Chondrocyte (in vitro differentiated cells): ENCODE results near the gene LDLRAD4. TPM values are rescaled to one million over a fixed set of nuclear protein-coding genes. Genes with fewer than 3 reads are reported as not detected.

Source experiments
- DNase-seq: peaks from one replicate; pipeline ENCODE4 v3.0.0; 2021; ENCODE audit warnings: mixed read lengths, low spot score
- H3K27ac Mint-ChIP-seq: one replicate; pipeline ENCODE4 v1.8.0; 2021; ENCODE audit warnings: mild to moderate bottlenecking, moderate library complexity, mixed read lengths; ENCODE audit not compliant: unreplicated experiment
- H3K27me3 Mint-ChIP-seq: 2 replicates; pipeline ENCODE4 v1.8.0; 2021; ENCODE audit warnings: low read depth, mixed read lengths
- H3K36me3 Mint-ChIP-seq: 2 replicates; pipeline ENCODE4 v1.8.0; 2021; ENCODE audit warnings: low read depth, mixed read lengths
- H3K4me1 Mint-ChIP-seq: 2 replicates; pipeline ENCODE4 v1.8.0; 2021; ENCODE audit warnings: low read depth, mild to moderate bottlenecking, mixed read lengths
- H3K4me3 Mint-ChIP-seq: one replicate; pipeline ENCODE4 v1.8.0; 2021; ENCODE audit warnings: mild to moderate bottlenecking, moderate library complexity, mixed read lengths; ENCODE audit not compliant: unreplicated experiment
- H3K9me3 Mint-ChIP-seq: 2 replicates; pipeline ENCODE4 v1.8.0; 2021; ENCODE audit warnings: low read depth, mixed read lengths
- CTCF ChIP-seq: fragments of 200-600 bp; sonication (generic); IDR thresholded peaks from 2 replicates; pipeline ENCODE4 v1.5.0; 2021; ENCODE audit warnings: antibody characterized with exemption, mild to moderate bottlenecking, moderate library complexity
- total RNA-seq: library from RNA; stranded (reverse); gene quantifications from 3 replicates; pipeline ENCODE4 v1.2.1, GENCODE V29; 2021

The LDLRAD4 gene
- total RNA-seq, 1 donor from 2014 or later: 80.5 TPM

DNA sequence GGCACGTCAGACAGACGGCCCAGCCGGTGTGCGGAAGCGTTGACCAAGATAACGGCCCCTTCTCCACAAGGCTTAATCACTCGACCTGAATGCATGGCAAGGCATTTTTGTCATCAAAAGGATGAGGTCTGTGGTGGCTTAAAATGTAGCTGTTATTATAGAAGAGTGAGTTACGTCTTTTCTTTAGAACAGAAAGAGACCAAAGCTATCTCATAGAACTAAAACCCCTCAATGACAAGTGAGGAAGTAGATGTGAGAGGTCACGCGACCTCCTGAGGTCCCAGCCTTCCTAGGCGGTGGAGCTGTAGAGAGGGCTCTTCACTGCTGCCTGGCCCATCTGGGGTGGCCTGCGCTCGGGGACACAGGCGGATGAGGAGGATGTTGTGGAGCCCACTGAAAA, 75.7 kb downstream of the LDLRAD4 start:
- H3K4me1 Mint-ChIP-seq: peaks cover 50% of the 10 kb centered on the region
- H3K9me3 Mint-ChIP-seq: no peaks in the 10 kb centered on the region
- DNase-seq: no peak
- H3K36me3 Mint-ChIP-seq: peaks cover 8% of the 10 kb centered on the region
- TF ChIP-seq CTCF: no peak
- no peak overlapping the region for H3K27ac Mint-ChIP-seq
- no peak overlapping the region for H3K4me3 Mint-ChIP-seq
- H3K27me3 Mint-ChIP-seq: no peaks in the 10 kb centered on the region

- H3K4me3 Mint-ChIP-seq: no peak overlapping the region
- no peak for TF ChIP-seq CTCF
- H3K27me3 Mint-ChIP-seq: no peaks in the 10 kb centered on the region
- DNase-seq: no peak
- H3K4me1 Mint-ChIP-seq: peaks cover 39% of the 10 kb centered on the region
- H3K27ac Mint-ChIP-seq: no peak overlapping the region
- peaks cover 9% of the 10 kb centered on the region for H3K36me3 Mint-ChIP-seq
- H3K9me3 Mint-ChIP-seq: no peaks in the 10 kb centered on the region
Measured at GRCh38 chr18:13295894-13296293, 77.3 kb downstream of the LDLRAD4 start.

DNA sequence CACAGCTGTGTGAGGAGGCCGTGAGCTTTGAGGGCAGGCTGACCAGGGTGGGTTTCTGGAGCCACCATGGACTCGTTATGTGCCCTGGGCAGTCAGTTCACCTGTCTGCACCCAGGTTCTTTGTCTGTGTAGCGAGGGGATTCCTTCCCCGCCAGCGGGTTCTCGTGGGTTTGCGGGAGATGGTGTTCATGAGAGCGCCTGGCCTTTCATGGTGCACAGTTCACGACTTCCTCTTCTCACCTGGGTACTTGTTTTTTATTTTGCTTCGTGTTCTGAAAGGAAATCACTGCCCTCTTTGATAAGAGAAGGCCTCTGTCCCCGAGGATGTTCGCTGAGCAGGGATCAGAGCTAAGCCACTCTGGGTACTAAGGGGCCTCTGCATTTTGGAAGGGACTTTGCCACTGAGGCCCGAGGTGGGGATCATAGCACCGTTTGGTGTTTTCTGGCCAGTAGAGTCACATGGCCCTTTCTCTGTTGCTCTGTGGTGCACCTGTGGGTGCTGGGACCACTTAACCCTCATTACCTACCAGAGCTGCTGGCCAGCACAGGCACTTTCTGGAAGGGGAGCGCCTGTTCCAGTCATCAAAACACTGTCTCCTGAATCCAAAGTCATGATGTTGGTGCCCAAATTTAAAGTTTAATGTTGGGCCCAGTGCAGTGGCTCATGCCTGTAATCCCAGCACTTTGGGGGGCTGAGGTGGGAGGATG, 78.5 kb downstream of the LDLRAD4 start:
- Mint-ChIP-seq H3K4me3 (no peak overlapping the region), H3K4me1 (peaks cover 39% of the 10 kb centered on the region), H3K36me3 (peaks cover 9% of the 10 kb centered on the region), H3K9me3 (no peaks in the 10 kb centered on the region), H3K27me3 (no peaks in the 10 kb centered on the region), H3K27ac (no peak overlapping the region)
- no peak for DNase-seq
- no peak for TF ChIP-seq CTCF

DNA sequence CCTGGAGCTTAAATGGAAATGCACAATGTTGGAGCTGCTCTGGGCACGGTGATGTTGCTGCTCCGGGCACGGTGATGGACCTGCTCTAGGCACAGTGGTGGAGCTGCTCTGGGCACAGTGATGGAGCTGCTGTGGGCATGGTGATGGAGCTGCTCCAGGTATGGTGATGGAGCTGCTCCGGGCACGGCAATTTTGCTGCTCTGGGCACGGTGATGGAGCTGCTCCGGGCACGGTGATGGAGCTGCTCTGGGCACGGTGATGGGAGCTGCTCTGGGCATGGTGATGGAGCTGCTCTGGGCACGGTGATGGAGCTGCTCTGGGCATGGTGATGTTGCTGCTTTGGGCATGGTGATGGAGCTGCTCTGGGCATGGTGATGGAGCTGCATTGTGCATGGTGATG, 79.7 kb downstream of the LDLRAD4 start:
- Mint-ChIP-seq H3K9me3 (no peaks in the 10 kb centered on the region), H3K27me3 (no peaks in the 10 kb centered on the region), H3K27ac (no peak overlapping the region), H3K4me1 (peaks cover 39% of the 10 kb centered on the region), H3K36me3 (peaks cover 9% of the 10 kb centered on the region), H3K4me3 (no peak overlapping the region)
- no peak for DNase-seq
- TF ChIP-seq CTCF: no peak

DNA sequence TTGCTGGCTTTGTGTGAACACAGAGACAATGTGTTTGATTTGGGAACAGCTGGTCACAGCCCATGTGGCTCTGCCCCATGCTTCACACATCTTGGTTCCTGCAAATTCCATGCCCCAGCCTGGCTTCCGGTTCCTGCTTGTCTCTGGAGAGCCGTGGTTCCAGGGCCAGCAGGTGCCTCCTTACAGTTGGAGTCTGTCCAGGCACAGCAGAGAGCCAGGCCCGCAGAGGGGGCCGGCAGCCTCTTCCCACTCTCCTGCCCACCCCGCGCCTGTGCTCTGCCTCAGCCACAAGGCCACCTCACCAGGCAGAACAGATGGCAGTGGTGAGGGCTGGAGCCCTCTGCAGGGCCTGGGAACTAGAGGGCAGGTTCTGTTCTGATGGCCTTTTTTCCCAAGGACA, 81.5 kb downstream of the LDLRAD4 start:
- Mint-ChIP-seq H3K27me3 (no peaks in the 10 kb centered on the region), H3K9me3 (no peaks in the 10 kb centered on the region), H3K4me1 (peaks cover 43% of the 10 kb centered on the region), H3K36me3 (peaks cover 11% of the 10 kb centered on the region), H3K27ac (no peak overlapping the region), H3K4me3 (no peak overlapping the region)
- no peak for TF ChIP-seq CTCF
- DNase-seq: no peak
